RWPE2 (cell line): ENCODE data around the gene BEGAIN.

Source experiments
- ATAC-seq: fragments of 200-7000 bp; cut with Tn5 transposase; 3 replicates; pipeline ENCODE4 v1.9.1; 2021; ENCODE audit warnings: low read depth
- DNase-seq: peaks from one replicate; pipeline ENCODE4 v3.0.0-alpha.2; 2020; ENCODE audit warnings: low spot score
- H3K27ac ChIP-seq: fragments of 450-650 bp; 2 replicates; pipeline ENCODE4 v1.5.1; 2017; ENCODE audit warnings: mild to moderate bottlenecking; ENCODE audit not compliant: poor library complexity, severe bottlenecking
- H3K27me3 ChIP-seq: fragments of 250-450 bp; sonication (Bioruptor Pico); 2 replicates; pipeline ENCODE4 v1.5.1; 2021; ENCODE audit warnings: mild to moderate bottlenecking, moderate library complexity; ENCODE audit not compliant: insufficient read depth, poor library complexity, severe bottlenecking
- H3K36me3 ChIP-seq: fragments of 250-450 bp; sonication (Bioruptor Pico); 2 replicates; pipeline ENCODE4 v1.5.1; 2020; ENCODE audit warnings: low read depth, mild to moderate bottlenecking, moderate library complexity
- H3K4me1 ChIP-seq: fragments of 250-450 bp; sonication (Bioruptor Pico); 2 replicates; pipeline ENCODE4 v1.5.1; 2021; ENCODE audit warnings: mild to moderate bottlenecking, moderate library complexity; ENCODE audit not compliant: insufficient read depth, poor library complexity, severe bottlenecking
- H3K4me3 ChIP-seq: fragments of 250-450 bp; sonication (Bioruptor Pico); 2 replicates; pipeline ENCODE4 v1.5.1; 2021; ENCODE audit warnings: mild to moderate bottlenecking, moderate library complexity; ENCODE audit not compliant: severe bottlenecking
- H3K9me3 ChIP-seq: fragments of 250-450 bp; sonication (Bioruptor Pico); 2 replicates; pipeline ENCODE4 v1.5.1; 2021; ENCODE audit warnings: mild to moderate bottlenecking, moderate library complexity; ENCODE audit not compliant: severe bottlenecking
- CTCF ChIP-seq: fragments of 450-650 bp; IDR thresholded peaks from one replicate; pipeline ENCODE4 v1.5.1; 2017; ENCODE audit warnings: mild to moderate bottlenecking, moderate library complexity; ENCODE audit not compliant: poor library complexity, severe bottlenecking

The BEGAIN gene

GRCh38 chr14:100503251-100503650, 84.0 kb downstream of the BEGAIN start:
- no peaks in the 10 kb centered on the region for H3K4me1 ChIP-seq
- no peak for ATAC-seq
- H3K9me3 ChIP-seq, result no peaks in the 10 kb centered on the region
- H3K27me3 ChIP-seq, result no peaks in the 10 kb centered on the region
- H3K4me3 ChIP-seq, result no peak overlapping the region
- H3K27ac ChIP-seq, result no peak overlapping the region
- TF ChIP-seq CTCF, result no peak
- DNase-seq, result no peak
- H3K36me3 ChIP-seq, result no peaks in the 10 kb centered on the region

GRCh38 chr14:100502622-100503220, 84.5 kb downstream of the BEGAIN start:
- DNase-seq (no peak), ATAC-seq (no peak)
- Histone ChIP-seq H3K4me3 (no peak overlapping the region), H3K27ac (no peak overlapping the region), H3K9me3 (no peaks in the 10 kb centered on the region), H3K27me3 (no peaks in the 10 kb centered on the region), H3K36me3 (no peaks in the 10 kb centered on the region), H3K4me1 (no peaks in the 10 kb centered on the region)
- no peak for TF ChIP-seq CTCF

- no peak overlapping the region for H3K4me3 ChIP-seq
- no peak overlapping the region for H3K27ac ChIP-seq
- no peaks in the 10 kb centered on the region for H3K36me3 ChIP-seq
- DNase-seq (no peak), ATAC-seq (no peak)
- no peaks in the 10 kb centered on the region for H3K27me3 ChIP-seq
- H3K4me1 ChIP-seq, result no peaks in the 10 kb centered on the region
- TF ChIP-seq CTCF, result no peak
- H3K9me3 ChIP-seq, result no peaks in the 10 kb centered on the region
These were observed 87.1 kb downstream of the BEGAIN start for GRCh38 chr14:100500128-100500527.

- H3K27ac ChIP-seq, result no peak overlapping the region
- no peaks in the 10 kb centered on the region for H3K9me3 ChIP-seq
- no peaks in the 10 kb centered on the region for H3K4me1 ChIP-seq
- ATAC-seq (no peak), DNase-seq (no peak)
- no peak for TF ChIP-seq CTCF
- no peak overlapping the region for H3K4me3 ChIP-seq
- no peaks in the 10 kb centered on the region for H3K36me3 ChIP-seq
- no peaks in the 10 kb centered on the region for H3K27me3 ChIP-seq
These were observed 89.1 kb downstream of the BEGAIN start for GRCh38 chr14:100498068-100498467.

GRCh38 chr14:100495917-100496316, 91.3 kb downstream of the BEGAIN start:
- no peak overlapping the region for H3K27ac ChIP-seq
- TF ChIP-seq CTCF, result no peak
- H3K4me3 ChIP-seq, result no peak overlapping the region
- no peaks in the 10 kb centered on the region for H3K4me1 ChIP-seq
- H3K9me3 ChIP-seq, result no peaks in the 10 kb centered on the region
- ATAC-seq (no peak), DNase-seq (no peak)
- no peaks in the 10 kb centered on the region for H3K27me3 ChIP-seq
- H3K36me3 ChIP-seq, result no peaks in the 10 kb centered on the region
